Measurements from ENCODE around the gene PDE9A. TPM values are rescaled to one million over a fixed set of nuclear protein-coding genes. Genes with fewer than 3 reads are reported as not detected.

PDE9A gene
- total RNA-seq, 1 donor from 2014 or later: 2.0 TPM

- DNase-seq (ENCODE audit: low read depth): no peak
- H3K4me3 ChIP-seq (ENCODE audit: low read depth, low read length): no peak overlapping the region
- TF ChIP-seq CTCF (conservative IDR thresholded peaks at IDR 0.05; ENCODE audit: low read depth, low read length): no peak
These were observed 13.5 kb downstream of the PDE9A start for GRCh38 chr21:42666925-42667324.

- no peak for TF ChIP-seq CTCF (conservative IDR thresholded peaks at IDR 0.05; ENCODE audit: low read depth, low read length)
- no peak overlapping the region for H3K4me3 ChIP-seq (ENCODE audit: low read depth, low read length)
- DNase-seq (ENCODE audit: low read depth): no peak
These were observed 15.0 kb downstream of the PDE9A start for GRCh38 chr21:42668298-42668992.

GRCh38 chr21:42669041-42669440 is 15.6 kb downstream of the PDE9A start:
- no peak for DNase-seq (ENCODE audit: low read depth)
- no peak overlapping the region for H3K4me3 ChIP-seq (ENCODE audit: low read depth, low read length)
- TF ChIP-seq CTCF (conservative IDR thresholded peaks at IDR 0.05; ENCODE audit: low read depth, low read length): no peak

- no peak overlapping the region for H3K4me3 ChIP-seq (ENCODE audit: low read depth, low read length)
- DNase-seq (ENCODE audit: low read depth): no peak
- no peak for TF ChIP-seq CTCF (conservative IDR thresholded peaks at IDR 0.05; ENCODE audit: low read depth, low read length)
These were observed 16.8 kb downstream of the PDE9A start for GRCh38 chr21:42670058-42670880.

- no peak overlapping the region for H3K4me3 ChIP-seq (ENCODE audit: low read depth, low read length)
- no peak for TF ChIP-seq CTCF (conservative IDR thresholded peaks at IDR 0.05; ENCODE audit: low read depth, low read length)
- no peak for DNase-seq (ENCODE audit: low read depth)
These were observed 17.5 kb downstream of the PDE9A start for GRCh38 chr21:42670884-42671283.

- no peak overlapping the region for H3K4me3 ChIP-seq (ENCODE audit: low read depth, low read length)
- TF ChIP-seq CTCF (conservative IDR thresholded peaks at IDR 0.05; ENCODE audit: low read depth, low read length): no peak
- no peak for DNase-seq (ENCODE audit: low read depth)
These were observed 18.6 kb downstream of the PDE9A start for GRCh38 chr21:42671778-42672593.

Measured in epithelial cell of proximal tubule (primary cell).